ENCODE results near the gene PPFIBP2. TPM values are rescaled to one million over a fixed set of nuclear protein-coding genes. Genes with fewer than 3 reads are reported as not detected.
"Not testable (repeated sequence)": the region's sequence is repeated elsewhere in the genome, so short reads cannot be mapped to it uniquely, and the experiment has no call there.

PPFIBP2 gene
- total and polyA plus RNA-seq, 8 donors = 28.1 to 153 (median 71.9) TPM

- WGBS, 5 donors = 71 to 84% (median 82%) methylated on average over 5 to 14 of the region's 14 CpGs
- Histone ChIP-seq H3K9me3 (no peaks in the 10 kb centered on the region), H3K27me3 (no peaks in the 10 kb centered on the region), H3K4me1 (peaks cover 0 to 13% (median 4%) of the 10 kb centered on the region in 4 donors), H3K27ac (peak overlapping the region in 2 of 5 donors; percentile 10 to 24), H3K4me3 (no peak overlapping the region), H3K36me3 (peaks cover 45 to 73% (median 72%) of the 10 kb centered on the region in 4 donors)
- DNase-seq = no peak
- intact Hi-C loops (cut with DNase I; ENCODE audit: low total_unique reads) = no loop called here
- TF ChIP-seq POLR2A (IDR thresholded peaks at IDR 0.05) (no peak), CTCF (IDR thresholded peaks at IDR 0.05) (no peak), EP300 (IDR thresholded peaks at IDR 0.05) (no peak)
Observed at GRCh38 chr11:7655253-7656217, 141.7 kb downstream of the PPFIBP2 start.

GRCh38 chr11:7656704-7657103 is 142.9 kb downstream of the PPFIBP2 start:
- Histone ChIP-seq H3K9me3 (no peaks in the 10 kb centered on the region), H3K36me3 (peaks cover 37 to 61% (median 61%) of the 10 kb centered on the region in 4 donors), H3K4me1 (peaks cover 0 to 7% (median 2%) of the 10 kb centered on the region in 4 donors), H3K27me3 (no peaks in the 10 kb centered on the region), H3K4me3 (no peak overlapping the region), H3K27ac (peak overlapping the region in 1 of 5 donors; percentile 24)
- WGBS, 5 donors = 85 to 95% (median 90%) methylated on average over 11 of the region's 11 CpGs
- DNase-seq = no peak
- no peak for TF ChIP-seq CTCF (IDR thresholded peaks at IDR 0.05)
- TF ChIP-seq EP300 (IDR thresholded peaks at IDR 0.05) = no peak
- no peak for TF ChIP-seq POLR2A (IDR thresholded peaks at IDR 0.05)
- no peak for TF ChIP-seq POLR2AphosphoS5 (IDR thresholded peaks at IDR 0.05)
- intact Hi-C loops (cut with DNase I; ENCODE audit: low total_unique reads) = no loop called here

GRCh38 chr11:7657306-7658025 is 143.7 kb downstream of the PPFIBP2 start:
- no peaks in the 10 kb centered on the region for H3K27me3 ChIP-seq
- peaks cover 30 to 54% (median 53%) of the 10 kb centered on the region in 4 donors for H3K36me3 ChIP-seq
- TF ChIP-seq CTCF (IDR thresholded peaks at IDR 0.05) = peak in 4 of 7 experiments; percentile 11 to 50 (median 38)
- TF ChIP-seq POLR2AphosphoS5 (IDR thresholded peaks at IDR 0.05) = no peak
- intact Hi-C loops (cut with DNase I; ENCODE audit: low total_unique reads) = no loop called here
- no peaks in the 10 kb centered on the region for H3K9me3 ChIP-seq
- H3K4me1 ChIP-seq = peaks cover 0 to 7% (median 0%) of the 10 kb centered on the region in 4 donors
- H3K27ac ChIP-seq = peak overlapping the region in 2 of 5 donors; percentile 24 to 26
- no peak overlapping the region for H3K4me3 ChIP-seq
- 55 to 74% (median 64%) methylated on average over 14 to 15 of the region's 15 CpGs for WGBS, 5 donors
- DNase-seq = peak; percentile 49 to 88

DNA sequence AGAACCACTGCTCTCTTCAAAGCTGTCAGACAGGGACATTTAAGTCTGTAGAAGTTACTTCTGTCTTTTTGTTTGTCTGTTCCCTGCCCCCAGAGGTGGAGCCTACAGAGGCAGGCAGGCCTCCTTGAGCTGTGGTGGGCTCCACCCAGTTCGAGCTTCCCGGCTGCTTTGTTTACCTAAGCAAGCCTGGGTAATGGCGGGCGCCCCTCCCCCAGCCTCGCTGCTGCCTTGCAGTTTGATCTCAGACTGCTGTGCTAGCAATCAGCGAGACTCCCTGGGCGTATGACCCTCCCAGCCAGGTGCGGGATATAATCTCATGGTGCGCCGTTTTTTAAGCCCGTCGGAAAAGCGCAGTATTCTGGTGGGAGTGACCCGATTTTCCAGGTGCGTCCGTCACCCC is 149.7 kb downstream of the PPFIBP2 start:
- DNase-seq; H3K4me3 ChIP-seq; H3K9me3 ChIP-seq; H3K4me1 ChIP-seq; intact Hi-C loops (cut with DNase I; ENCODE audit: low total_unique reads); H3K27me3 ChIP-seq; H3K27ac ChIP-seq: not testable (repeated sequence)
- H3K36me3 ChIP-seq = peaks cover 4 to 28% (median 19%) of the 10 kb centered on the region in 4 donors
- 57 to 73% (median 67%) methylated on average over 5 to 16 of the region's 16 CpGs for WGBS, 5 donors

Measured in stomach (tissue), 9 donors.